GM10847 (cell line): ENCODE data around the gene PDE6D.

Experiments
- POLR2A ChIP-seq: IDR thresholded peaks from 2 replicates; pipeline ENCODE4 v1.6.1; 2011; ENCODE audit not compliant: insufficient read length; ENCODE audit errors: extremely low read depth

PDE6D gene

DNA sequence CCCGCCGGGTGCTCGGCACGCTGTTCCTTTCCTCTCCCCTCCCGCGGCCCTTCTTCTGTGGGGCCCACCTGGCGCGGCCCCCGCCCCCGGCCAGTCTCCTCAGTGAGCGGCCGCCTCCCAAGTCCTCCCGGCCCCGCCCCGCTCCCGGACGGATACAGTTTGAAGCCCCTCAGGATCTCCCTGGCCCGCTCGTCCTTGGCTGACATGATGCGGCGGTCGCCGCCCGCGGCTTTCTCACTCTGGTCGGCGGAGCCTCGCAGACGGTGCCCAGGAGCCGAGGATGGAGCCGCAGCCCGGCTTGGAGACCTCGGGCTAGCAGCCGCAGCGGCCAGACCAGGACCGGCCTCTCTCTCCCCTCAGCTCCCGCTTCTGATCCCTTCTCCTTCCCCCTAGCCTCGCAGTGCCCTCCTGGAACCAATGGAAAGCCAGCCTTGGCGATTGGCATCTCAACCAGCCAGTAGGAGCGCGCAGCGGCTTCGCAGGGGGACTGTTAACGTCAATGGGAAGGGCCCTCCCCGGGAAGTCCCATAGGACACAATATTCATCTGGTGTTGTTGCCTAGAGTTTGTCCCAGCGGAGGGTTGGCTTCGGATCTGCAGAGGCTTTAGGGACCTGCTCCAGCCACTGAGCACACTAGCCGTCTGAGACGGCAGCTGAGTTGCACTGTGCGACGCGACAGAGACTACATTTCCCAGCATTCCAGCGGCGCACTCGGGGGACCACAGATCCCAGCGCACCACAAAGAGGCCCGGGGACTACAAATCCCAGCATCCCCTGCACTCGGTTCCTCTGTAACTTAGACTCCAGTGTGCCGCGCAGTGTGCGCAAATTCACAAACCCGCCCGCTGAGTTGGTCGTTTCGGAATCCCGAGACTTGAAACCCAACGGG is at the start of gene PDE6D:
Gene PDE6D (minus strand): TSS at position 374 of the 889 bp plus-strand sequence. CDS start 168 bp downstream, at position 206.
- peak; percentile 80 for TF ChIP-seq POLR2A

DNA sequence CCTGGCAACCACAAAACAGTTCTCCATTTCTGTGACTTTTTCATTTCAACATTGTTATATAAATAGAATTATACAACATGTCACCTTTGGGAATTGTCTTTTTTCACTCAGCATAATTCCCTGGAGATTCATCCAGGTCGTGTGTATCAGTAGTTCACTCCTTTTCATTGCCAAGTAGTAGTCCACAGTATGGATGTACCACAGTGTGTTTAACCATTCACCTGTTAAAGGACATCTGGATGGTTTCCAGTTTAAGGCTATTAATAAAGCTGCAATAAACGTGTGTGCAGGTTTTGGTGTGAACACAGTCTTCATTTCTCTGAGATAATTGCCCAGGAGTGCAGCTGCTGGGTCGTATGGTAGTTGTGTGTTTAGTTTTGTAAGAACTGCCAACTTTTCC is 40.8 kb upstream of the PDE6D start:
- TF ChIP-seq POLR2A, result no peak

- no peak for TF ChIP-seq POLR2A
These were observed 39.8 kb upstream of the PDE6D start for GRCh38 chr2:231820786-231821303.

DNA sequence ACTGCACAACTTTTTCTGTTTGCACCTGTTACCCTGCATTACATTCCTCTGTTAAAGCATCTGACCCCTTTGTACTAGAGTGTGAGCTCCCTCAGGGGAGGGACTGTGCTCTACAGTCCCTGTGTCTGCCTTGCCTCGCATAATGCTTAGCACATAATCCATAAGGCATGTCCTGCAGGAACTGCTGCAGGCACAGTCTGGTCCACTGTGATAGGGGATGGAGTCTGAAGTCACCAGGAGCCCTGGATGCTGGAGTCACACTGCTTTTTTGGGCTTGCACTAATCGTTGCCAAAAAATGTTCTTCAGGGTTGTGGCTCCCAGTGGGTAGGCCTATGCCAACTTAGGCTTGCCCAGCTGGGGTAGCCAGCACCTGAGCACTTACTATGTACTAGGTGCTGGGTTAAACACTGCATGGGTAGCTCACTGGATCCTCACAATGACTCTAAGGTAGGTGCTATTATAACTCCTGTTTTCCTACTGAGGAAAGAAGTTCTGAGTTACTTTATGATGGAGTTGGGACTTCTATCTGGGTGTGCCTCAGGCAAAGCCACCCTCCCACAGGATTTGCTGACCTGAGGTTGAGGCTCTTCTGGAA is 38.5 kb upstream of the PDE6D start:
- TF ChIP-seq POLR2A, result no peak

DNA sequence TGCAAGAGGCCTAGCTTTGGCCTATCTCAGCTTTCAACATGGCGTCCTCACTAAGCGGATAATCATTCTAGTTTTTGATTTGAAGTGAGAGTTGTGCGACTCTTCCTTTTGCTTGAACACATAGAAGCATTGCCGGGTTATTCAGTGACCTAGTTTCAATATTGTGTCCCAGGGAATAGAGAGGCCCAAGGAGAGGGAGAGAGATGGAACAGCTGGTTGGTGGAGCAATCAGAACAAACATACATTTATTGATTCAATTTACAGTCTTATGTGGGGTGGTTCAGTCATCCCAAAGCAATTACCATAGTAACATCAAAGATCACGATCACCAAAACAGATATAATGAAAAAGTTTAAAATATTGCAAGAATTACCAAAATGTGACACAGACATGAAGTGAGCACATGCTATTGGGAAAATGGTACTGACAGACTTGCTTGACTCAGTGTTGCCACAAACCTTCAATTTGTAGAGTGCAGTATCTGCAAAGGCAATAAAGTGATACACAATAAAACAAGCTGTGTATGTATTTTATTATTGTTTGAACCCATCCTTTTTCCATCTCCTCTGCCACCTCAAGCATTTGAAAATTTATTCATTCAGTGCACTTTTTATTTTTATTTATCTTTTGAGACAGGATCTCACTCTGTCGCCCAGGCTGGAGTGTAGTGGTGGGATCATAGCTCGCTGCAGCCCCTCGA is 35.4 kb upstream of the PDE6D start:
- TF ChIP-seq POLR2A, result no peak

DNA sequence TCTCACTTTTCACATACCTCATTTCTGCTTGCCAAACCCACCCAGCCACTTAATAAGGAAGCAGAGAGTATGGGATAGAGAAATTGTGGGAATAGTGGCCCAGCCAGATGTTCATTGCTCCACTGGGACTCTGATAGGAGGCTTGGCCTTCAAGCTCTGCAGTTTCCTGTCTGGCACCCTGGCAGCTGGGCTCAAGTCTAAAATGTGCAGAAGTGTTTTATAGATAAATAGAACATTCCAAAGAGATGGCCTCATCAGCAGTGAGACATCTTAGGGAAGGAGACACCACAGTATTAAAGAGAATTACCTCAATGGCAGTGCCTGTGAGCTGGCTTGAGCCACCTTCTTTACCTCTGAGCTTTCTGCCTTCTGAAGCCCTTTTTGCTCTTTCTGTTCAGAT is 29.8 kb upstream of the PDE6D start:
- no peak for TF ChIP-seq POLR2A

DNA sequence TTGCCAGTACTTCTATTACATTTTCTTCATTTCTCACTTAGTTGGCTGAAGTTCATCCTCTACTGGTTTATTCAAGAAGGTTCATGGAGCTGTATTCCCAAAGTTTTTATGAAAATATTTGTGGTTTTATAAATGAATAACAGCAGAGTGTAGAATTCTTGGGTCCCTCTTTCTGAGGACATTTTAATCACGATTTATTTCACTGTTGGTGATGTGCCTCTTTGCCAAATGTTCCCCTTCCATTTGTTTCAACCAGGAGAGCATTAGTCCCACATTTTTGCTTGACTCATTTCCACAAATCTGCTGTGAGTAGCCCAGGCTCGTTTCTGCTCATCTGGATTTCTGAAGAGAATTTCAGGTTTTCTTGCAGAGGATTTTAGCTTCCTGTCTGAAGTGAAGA is 25.9 kb upstream of the PDE6D start:
- no peak for TF ChIP-seq POLR2A

GRCh38 chr2:231803501-231804138 is 22.5 kb upstream of the PDE6D start:
- no peak for TF ChIP-seq POLR2A

DNA sequence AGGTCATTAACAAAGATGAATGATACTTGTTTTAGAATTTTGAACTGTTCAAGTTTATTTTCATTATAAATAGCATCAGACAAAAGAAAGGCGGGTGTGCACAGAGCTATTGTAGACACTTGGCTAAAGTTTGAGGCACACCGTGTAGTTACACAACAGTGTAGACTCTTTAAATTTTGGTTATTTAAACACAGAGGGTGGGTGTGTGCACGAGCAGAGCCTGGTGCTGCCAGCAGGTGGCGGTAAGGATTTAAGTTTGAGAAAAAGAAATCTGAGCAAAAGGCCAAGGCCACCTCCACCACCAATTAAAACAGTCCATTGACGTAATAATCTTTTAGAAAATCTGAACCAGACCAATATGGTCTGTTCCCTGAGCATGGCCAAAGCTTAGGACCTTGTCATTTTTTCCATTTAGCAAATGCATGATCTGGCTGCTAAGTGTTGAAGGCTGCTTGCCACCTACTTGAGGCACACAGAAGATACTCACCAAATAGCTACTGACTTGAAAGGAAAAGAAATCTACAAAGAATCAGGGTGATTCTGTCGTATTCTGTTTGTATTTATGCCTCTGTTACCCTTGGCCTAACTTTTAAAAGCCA is 19.5 kb upstream of the PDE6D start:
- no peak for TF ChIP-seq POLR2A

DNA sequence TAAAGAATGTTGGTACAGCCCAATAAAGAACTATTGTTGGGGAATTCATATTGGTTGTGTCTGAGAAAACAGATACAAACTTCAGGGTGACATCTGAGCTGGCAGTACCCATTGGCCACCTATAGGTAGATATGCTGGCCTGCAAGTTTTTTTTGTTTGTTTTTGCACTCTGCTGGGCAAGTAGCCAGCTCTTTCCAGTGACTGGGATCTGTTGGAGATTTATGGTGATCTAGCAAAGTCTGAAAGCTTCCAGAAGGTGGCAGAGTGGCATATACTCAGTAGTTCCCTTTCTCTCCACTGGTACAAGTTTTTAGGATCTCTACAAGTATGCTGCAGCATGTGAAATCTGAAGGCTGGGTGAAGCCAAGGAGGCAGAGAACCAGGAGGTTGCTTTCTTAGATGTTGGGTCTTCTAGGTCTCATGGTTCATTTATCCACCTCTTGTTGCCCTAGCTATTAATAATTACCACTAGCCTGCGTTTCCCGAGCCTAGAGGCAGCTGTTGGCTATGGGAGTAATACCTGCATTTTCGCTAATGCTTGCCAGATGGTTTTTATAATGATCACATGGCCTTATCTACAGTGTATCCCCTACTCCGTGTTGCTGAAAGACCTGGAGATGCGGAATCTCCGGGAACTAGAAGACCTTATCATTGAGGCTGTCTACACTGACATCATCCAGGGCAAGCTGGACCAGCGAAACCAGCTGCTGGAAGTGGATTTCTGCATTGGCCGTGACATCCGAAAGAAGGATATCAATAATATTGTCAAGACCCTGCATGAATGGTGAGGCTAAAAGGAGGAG is 14.6 kb upstream of the PDE6D start:
- TF ChIP-seq POLR2A, result no peak

- TF ChIP-seq POLR2A, result no peak
These were observed 13.3 kb upstream of the PDE6D start for GRCh38 chr2:231794383-231794782.

DNA sequence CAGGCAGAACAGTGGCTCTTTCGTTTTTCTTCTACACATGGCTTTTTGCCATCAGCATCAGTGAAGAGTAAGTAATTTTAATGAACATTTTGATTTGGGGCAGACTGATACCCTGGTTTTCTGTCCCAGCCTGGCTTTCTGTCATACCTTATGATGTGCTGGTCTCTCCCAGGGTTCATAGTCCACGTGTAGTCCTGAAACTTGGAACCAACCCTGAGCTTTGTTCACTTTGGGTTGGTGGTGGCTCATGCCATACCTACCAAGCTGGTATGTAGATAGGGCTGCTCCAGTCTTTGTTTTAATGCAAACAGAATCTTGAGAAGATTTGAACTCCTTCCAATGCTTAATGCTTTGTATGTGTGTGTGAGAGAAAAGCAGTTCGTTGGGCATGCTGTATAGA is 10.0 kb upstream of the PDE6D start:
- no peak for TF ChIP-seq POLR2A

DNA sequence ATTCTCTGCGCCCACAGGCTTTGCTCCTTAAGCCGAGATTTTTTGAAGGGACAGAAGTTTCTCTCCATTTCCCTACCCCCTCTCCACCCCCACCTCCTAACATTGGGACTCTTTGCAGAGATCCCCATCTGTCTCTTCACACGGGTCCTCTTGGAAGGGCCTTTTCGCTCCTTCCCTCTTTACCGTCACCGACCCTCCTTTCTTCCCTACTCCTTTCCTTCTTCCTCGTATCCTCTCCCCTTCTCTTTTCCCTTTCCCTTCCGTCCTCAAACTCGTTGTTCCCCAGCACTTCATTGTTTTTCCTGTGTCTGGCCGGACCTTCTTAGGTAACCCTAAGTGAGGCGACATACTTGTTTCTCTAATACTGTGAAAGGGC is 5.8 kb upstream of the PDE6D start:
- TF ChIP-seq POLR2A, result no peak

DNA sequence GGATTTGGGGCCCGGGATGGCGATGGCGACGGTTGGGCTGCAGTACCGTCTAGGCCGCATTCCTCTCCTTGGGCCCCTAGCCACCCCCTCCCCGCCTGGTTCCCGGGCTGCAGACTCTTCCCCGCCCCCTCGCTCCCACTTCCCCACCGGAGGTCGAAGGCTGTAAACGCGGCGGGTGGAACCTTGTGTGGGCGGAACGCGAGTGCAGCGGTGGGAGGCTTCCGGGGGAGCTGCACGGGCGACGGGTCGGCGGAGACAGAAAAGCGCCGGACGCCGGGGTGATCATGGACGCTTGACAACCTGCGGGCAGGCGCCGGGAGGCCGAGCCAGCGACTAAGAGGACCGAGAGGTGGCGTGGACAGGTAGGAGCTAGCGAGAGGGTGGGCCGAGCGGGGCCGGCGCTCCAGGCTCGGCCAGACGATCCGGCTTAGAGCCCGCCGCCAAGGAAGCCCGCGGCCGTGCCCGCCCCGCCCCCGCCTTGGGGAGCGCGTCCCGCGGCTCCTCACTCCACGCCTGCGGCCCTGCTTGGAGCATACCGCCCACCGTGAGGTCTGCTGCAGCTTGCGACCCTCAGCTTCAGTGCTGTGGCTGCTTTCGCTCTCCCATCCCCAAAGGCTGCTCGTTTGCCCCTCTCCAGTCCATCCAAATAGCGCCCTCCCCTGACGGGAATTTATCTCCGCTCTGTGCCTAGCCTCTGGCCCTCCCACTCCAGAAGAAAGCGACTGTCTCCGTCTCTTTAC is 5.3 kb upstream of the PDE6D start, which contains the start of gene COPS7B:
Gene COPS7B (plus strand): TSS at position 269 of the 740 bp plus-strand sequence. CDS start 2,126 bp downstream, outside the sequence.
- peak; percentile 68 for TF ChIP-seq POLR2A

GRCh38 chr2:231785822-231786176 is 4.7 kb upstream of the PDE6D start:
- TF ChIP-seq POLR2A, result no peak
